Stimulated activated CD8-positive, alpha-beta memory T cell treated with anti-CD3 and anti-CD28 coated beads, Interleukin-7, amount 100 ng/mL, for 24 hours (primary cell): ENCODE measurements around the gene TBC1D10A.

Experiments
- DNase-seq: peaks from one replicate; pipeline ENCODE4 v3.0.0-alpha.2; 2020; ENCODE audit warnings: low read depth

Gene TBC1D10A

GRCh38 chr22:30318799-30319419 is 7.8 kb downstream of the TBC1D10A start:
- DNase-seq, result no peak

GRCh38 chr22:30317778-30318177 is 9.0 kb downstream of the TBC1D10A start:
- DNase-seq, result no peak

GRCh38 chr22:30315962-30316576 is 10.7 kb downstream of the TBC1D10A start:
- no peak for DNase-seq

- DNase-seq, result no peak
These were observed 11.8 kb downstream of the TBC1D10A start for GRCh38 chr22:30314915-30315314.

GRCh38 chr22:30313527-30314363 is 13.0 kb downstream of the TBC1D10A start:
- no peak for DNase-seq

DNA sequence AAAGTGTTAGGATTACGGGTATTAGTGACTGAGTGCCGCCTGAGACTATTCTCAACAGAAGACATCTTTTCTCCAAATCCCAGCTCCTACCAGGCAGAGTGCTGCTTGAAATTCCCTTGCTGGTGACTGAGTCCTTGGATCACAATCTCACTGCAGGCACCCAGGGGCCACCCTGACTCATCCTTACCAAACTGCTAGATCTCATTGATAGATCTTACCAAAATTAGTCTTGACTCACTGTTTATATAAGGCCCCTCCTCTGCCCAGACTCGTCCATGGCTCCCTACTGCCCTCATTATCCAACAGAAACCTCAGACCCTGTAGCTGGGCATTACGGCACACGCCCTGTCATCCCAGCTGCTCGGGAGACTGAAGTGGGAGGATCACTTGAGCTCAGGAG is 14.7 kb downstream of the TBC1D10A start:
- DNase-seq, result no peak

- DNase-seq, result no peak
These were observed 15.6 kb downstream of the TBC1D10A start for GRCh38 chr22:30310881-30311771.

- no peak for DNase-seq
These were observed 16.6 kb downstream of the TBC1D10A start for GRCh38 chr22:30309951-30310741.

- DNase-seq, result no peak
These were observed 18.1 kb downstream of the TBC1D10A start for GRCh38 chr22:30308518-30309230.

DNA sequence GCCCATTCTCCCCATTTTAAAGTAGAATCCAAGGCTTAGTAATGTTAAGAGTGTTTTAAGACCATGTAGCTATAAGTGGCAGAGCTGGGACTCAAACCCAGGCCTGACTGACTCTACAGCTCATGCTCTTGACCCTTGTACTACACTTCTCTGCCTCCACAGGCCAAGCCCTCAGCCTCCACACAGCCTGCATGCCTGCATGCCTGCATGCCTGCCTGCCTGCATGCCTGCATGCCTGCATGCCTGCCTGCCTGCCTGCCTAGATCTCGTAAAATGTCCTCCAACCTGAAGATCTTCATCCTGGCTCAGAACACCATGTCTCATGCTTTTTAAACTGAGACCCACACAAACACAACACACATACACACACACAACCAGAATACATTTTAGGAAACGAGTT is 18.6 kb downstream of the TBC1D10A start:
- no peak for DNase-seq

DNA sequence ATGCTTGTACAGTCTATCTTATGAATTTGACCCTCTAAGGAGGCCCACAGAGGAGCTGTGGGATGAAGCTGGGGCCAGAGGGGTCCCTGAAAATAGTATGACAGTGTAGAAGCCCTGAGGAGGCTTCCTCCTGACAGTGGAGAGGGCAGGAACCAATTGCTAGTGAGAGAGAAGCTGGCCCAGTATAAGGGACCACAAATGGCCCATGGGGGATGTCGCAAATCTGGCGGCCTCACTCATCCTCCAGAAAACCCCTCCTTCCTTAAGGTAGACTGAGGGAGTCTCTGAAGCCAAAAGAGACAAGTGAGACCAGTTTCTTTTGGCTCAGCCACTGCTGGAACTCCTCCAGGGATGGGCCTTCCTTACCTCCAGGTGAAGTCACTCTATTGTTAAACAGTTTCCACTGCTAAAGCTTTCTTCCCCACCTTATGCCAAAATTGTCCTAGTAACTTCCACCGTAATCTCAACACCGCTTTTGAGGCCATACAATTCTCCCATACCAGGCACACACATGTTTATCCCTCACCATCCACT is 19.6 kb downstream of the TBC1D10A start:
- no peak for DNase-seq

GRCh38 chr22:30306627-30307011 is 20.1 kb downstream of the TBC1D10A start:
- no peak for DNase-seq

- DNase-seq, result no peak
These were observed 20.7 kb downstream of the TBC1D10A start for GRCh38 chr22:30305906-30306626.

DNA sequence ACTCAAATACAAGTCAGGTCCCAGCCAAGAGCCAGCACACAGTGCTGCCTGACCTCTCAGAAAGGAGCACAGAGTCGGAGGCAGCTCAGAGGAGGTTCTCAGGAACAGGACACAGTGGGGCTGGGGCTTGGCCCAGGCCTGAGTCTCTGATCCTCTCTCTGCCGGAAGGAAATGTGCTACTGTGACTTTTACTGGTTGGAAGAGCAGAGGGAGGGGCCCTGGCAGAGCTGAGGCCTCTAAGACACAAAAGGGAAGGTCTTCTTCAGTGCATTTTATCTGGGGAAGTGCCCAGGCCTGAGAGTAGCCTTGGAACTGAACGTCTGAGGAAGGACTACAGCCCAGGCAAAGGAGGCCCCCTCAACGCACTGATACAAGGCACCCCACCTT is 21.2 kb downstream of the TBC1D10A start:
- no peak for DNase-seq

GRCh38 chr22:30304495-30305244 is 22.1 kb downstream of the TBC1D10A start:
- no peak for DNase-seq

DNA sequence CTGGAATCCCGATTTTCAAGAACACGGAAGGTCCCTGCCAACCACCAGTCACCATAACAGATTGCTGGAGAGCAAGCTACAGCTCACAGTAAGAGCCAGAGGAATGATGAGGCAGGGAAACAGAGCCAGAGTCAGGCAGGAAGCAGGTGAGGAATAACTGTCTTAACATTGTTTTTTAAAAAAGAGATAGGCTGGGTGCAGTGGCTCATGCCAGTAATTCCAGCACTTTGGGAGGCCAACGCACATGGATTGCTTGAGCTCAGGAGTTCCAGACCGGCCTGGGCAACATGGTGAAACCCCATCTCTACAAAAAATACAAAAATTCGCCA is 24.0 kb downstream of the TBC1D10A start:
- DNase-seq, result no peak

DNA sequence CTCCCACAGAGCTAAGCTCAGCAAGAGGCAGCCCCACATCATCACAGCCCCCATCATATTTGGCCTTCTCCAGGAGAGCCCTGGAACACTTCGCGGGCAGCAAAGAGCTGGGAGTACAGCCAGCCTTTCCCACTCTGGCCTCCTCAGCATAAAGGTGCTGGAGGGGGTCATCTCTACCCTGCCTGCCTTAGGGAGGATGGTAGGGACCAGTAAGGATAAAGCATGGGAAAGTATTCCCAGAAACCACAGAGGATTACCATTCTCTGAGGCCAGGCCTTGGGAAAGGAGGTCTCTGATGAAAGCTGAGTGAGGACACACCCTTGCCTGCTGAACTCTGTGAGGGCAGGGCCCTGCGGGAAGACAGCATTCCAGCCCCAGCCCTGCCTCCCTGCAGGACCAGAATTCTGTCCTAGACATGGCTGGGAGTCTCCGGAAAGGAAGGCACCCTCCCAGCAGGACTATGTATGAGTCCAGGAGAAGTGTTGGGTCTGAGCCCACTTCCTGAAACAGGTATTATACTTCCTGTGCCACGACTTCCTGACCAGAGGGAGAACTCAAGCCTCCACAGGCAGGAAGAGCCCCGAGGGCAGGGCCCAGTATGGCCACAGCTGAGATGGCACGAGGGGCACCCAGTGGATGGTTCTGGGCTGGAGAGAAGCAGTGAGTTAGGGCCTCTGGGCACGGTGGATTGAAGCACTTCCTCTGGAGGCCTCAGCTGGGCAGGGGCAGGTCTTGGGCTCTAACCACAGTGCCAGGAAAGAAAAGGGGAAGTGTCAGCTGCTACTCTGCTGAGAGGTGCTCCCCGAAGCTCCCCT is 24.5 kb downstream of the TBC1D10A start:
- no peak for DNase-seq

- no peak for DNase-seq
These were observed 27.4 kb downstream of the TBC1D10A start for GRCh38 chr22:30299322-30299721.
